HG03342 (cell line): ENCODE measurements around the gene AFAP1L1.

Source experiments
- ATAC-seq: cut with Tn5 transposase; IDR thresholded peaks from one replicate; pipeline ENCODE4 v1.9.1; 2021; ENCODE audit warnings: mild to moderate bottlenecking, moderate library complexity; ENCODE audit not compliant: unreplicated experiment

AFAP1L1 gene

DNA sequence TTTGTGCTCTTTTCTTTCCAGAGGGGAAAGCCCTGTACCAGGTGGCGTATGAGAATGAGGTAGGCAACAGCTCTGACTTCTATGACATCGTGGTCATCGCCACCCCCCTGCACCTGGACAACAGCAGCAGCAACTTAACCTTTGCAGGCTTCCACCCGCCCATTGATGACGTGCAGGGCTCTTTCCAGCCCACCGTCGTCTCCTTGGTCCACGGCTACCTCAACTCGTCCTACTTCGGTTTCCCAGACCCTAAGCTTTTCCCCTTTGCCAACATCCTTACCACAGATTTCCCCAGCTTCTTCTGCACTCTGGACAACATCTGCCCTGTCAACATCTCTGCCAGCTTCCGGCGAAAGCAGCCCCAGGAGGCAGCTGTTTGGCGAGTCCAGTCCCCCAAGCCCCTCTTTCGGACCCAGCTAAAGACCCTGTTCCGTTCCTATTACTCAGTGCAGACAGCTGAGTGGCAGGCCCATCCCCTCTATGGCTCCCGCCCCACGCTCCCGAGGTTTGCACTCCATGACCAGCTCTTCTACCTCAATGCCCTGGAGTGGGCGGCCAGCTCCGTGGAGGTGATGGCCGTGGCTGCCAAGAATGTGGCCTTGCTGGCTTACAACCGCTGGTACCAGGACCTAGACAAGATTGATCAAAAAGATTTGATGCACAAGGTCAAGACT is 96.5 kb downstream of the AFAP1L1 start:
- no peak for ATAC-seq

DNA sequence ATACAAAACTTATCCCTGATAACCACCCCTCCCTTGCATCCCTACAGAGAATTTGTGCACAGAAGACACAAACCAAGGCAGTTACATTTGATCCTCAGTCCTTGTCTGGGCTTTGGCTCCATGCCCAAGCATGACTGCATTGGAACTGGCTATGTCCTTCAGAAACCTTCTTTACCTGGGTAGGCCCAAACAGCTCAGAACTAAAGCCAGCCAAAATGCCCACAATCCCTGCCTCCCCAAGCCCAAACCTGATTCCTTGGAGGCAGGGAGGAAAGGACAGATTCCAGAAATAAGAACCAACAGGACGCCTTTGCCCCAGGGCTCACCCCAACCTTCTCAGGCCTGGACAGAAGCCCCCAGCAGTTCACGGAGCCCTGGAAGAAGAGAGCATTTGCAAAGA is 99.2 kb downstream of the AFAP1L1 start:
- ATAC-seq = no peak

DNA sequence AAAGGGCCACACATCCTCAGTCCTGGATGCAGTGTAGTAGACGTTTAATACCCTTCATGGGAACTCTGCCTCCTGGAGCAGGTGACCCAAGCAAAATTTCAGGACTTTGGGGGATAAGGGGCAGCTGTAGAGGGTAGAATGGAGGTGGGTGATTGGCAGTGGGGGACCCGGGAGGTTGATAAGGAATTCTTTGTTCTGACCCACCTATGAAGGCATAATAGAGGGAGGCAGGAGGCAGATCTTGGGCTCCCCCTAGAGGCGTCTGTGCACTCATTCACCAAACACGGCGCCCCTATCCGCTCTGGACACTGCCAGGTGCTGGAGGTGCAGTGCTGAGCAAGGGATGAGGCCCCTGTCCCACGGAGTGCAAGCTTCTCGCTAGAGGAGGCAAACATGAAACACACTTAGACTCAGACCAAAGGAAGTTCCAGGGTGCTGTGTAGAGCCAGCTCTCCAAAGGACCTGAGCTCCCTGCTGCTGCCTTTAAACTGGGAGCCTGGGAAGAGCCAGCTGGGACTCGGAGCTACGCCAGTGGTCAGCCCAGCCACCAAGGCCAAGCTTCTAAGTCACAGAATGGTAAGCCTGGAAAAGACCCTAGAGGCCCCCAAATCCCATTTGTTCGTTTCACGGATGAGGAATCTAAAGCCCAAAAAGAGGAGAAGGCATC is 99.8 kb downstream of the AFAP1L1 start:
- peak; percentile 90 for ATAC-seq

DNA sequence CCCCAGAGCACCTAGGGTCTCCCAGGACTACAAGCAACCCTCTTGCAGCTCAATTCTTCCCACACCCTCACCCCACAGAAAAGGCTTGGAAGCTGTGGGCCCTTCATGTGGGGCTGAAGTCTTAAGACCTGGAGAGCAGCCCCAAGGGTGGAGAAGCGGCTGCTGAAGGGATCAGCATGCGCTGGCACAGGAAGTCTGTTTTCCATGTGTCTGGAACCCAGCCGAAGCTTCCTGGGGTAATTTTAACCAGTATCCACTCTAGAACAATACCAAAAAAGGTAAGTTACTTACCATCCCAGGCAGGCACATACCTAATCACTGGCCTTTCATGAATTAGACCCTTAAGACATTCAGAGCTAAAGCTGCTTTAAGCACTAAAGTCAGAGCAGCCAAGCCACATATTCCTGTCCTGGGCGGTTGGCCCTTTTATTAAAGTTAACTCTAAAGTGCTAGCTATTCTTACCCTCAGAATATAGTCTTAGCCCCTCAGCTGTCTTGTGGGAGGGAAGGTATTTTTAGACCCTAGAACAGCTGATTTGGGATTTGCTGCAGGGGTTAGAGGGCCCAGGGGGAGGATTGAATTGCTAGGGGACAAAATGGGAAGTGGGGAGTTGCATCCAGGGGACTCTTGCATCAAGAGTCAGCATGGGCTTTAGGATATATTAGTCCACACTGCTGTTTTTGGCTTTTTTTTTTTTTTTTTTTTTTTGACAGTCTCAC is 100.6 kb downstream of the AFAP1L1 start:
- ATAC-seq = no peak

DNA sequence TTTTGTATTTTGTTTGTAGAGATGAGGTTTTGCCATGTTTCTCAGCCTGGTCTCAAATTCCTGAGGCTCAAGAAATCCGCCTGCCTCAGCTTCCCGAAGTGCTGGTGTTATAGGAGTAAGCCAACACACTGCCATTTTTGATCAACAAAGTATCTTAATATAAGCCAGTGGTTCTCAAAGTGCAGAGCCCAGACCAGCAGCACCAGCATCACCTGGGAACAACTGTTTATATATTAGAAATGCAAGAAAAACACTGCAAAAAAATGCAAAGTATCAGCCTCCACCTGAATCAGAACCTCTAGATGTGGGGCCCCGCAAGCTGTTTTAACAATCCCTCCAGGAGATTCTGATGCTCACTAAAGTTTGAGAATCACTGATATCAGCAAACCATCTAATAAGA is 101.3 kb downstream of the AFAP1L1 start:
- no peak for ATAC-seq

DNA sequence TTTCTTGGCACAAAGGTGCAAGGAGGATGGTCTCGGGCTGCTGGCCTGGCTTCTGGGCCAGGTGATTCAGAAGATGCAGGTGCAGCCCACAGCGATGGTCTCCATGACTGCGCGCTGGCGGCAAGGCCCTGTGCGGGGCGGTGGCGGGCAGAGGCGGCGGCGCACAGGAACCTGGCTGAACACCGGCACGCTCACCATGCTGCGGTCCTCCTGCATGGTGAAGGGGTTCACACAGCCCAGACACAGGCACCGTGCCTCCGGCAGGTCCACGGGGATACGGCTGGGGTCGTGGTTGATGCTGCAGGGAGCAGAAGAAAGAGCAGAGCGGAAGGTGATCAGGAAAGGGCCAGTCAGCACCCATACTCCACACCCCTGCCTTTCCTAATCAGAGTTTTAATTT is 102.6 kb downstream of the AFAP1L1 start:
- no peak for ATAC-seq

DNA sequence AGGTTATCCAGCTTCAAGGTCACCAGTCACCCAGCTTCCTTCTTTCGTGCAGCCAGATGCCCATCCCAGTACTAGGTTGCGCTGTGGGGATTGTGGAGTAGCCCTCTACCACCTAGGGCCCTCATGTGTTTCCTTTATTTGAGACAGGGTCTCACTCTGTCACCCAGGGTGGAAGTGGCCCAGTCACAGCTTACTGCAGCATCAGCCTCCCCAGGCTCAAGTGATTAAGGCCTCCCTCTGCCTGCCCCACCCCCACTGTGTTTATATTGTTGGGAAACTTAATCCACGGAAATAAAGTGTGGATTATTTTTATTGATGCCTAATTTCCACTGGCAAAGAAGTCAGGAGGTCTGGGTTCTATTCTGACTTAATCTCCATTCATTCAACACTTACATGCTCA is 103.1 kb downstream of the AFAP1L1 start:
- ATAC-seq = no peak

DNA sequence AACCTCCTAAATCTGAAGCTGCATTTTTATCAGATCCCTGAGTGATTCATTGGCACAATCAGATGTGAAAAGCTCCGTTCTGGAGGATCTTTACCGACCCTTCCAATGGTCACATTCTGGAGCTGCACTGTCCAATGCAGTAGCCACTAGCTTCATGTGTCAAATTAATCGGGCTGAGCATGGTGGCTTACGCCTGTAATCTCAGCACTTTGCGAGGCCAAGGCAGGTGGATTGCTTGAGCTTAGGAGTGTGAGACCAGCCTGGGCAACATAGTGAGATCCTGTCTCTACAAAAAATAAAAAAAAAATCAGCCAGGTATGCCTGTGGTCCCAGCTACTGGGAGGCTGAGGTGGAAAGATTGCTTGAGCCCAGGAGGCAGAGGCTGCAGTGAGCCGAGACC is 103.8 kb downstream of the AFAP1L1 start:
- ATAC-seq = no peak

DNA sequence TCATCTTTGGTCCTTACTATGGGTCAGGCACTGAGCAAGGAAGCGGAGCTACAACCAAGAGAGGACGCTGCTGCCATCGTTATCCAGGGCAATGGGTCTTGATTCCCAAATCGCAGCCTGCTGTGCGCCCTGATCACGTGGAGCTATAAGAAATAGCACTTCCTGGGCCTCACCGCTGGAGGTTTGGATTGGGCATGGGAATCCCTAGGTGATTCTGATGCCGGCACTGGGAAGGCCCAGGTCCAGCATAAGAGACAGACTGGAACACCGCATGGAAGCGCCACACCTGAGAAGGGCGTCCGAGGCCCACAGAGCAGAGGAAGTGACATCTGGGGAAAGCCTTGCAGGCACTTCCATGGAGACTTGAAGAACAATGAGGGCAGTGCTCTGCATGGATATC is 104.4 kb downstream of the AFAP1L1 start:
- ATAC-seq = no peak

DNA sequence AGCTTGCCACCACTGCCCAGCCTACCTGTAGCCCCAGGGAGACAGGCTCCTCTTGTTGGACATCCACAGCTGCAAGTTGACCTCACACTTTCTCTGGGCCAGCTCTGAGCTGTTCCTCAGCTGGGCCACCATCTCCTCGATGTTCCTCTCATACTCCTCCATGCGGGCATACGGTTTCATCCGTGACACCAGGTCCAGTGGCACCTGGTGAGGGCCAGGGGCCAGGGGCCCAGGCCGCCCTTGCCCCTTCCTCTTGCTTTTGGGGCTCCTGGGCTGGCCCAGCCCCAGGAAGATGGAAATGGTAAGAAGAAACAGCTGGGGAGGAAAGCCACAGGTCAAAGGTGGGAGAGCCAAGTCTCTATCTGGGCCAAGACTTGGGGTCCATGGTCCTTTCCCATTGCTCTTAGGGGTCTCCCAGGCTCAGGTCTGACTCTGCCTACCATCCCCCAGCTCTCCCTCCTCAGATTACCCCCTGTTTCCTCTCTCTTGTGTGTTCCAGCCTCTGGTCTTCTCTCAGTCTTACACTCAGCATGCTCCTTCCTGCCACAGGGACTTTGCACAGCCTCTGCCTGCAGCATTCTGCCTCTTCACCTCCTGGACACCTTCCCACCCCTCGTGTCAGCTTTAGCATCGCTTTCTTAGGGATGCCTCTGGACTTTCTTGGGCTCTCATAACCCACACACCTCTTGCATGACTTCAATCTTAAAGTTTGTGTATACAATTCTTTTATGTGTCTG is 105.2 kb downstream of the AFAP1L1 start:
- ATAC-seq = no peak

DNA sequence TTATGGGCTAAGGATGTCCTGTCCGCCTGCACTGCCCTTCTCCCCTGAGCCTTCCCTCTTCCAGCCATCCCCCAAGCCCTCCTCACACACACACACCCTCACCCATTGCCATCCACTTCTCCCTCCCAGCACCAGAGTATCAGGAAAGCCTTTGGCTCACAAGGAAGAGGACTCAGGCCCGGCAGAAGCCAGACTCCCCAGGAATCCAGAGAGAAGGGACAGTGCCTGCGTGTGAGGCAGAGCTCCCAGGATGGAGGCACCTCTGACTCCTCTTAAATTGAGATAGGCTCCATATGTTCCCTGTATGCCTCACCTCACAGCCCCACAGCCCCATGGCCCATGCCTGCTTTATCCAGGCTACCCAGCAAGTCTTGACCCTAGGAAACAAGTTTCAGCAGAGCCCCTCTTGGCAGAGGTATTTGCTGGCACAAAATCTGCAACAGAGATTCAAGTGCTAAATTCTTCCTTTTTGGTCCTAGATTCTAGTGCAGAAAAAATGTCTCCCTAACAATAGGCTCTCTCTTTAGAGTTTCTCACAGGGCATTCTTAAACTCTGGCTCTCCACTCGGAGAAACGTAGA is 106.7 kb downstream of the AFAP1L1 start:
- ATAC-seq = no peak

DNA sequence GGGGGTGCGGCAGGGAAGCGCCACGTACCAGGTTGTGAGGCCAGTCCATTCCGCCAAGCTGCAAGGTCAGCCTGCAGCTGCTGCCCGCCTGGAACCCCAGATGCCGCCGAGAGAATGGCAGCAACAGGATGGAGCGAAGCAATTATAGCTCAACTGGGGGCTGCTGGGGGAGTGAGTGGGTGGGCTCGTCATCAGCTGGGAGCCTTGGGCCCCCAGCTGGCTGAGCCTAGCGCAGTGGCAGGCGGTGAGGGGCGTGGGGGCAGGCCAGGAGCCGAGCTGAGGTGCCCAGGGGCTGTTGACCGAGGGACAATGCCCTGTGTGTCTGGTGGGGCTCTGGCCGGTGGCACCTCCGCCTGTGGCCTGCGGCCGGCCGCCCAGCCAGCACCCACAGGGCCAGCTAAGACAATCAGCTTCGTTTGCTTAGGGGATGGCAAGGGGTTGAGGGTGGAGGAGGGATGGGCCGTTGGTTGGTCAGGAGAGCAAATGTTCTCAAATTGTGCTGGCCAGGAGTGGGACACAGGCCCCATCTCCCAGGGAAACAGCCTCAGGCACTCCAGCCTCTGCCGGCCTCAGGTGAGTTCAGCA is 107.6 kb downstream of the AFAP1L1 start, which contains the start of gene IL17B:
Gene IL17B (minus strand): TSS at position 116 of the 585 bp plus-strand sequence. CDS start 67 bp downstream, at position 49.
- no peak for ATAC-seq

DNA sequence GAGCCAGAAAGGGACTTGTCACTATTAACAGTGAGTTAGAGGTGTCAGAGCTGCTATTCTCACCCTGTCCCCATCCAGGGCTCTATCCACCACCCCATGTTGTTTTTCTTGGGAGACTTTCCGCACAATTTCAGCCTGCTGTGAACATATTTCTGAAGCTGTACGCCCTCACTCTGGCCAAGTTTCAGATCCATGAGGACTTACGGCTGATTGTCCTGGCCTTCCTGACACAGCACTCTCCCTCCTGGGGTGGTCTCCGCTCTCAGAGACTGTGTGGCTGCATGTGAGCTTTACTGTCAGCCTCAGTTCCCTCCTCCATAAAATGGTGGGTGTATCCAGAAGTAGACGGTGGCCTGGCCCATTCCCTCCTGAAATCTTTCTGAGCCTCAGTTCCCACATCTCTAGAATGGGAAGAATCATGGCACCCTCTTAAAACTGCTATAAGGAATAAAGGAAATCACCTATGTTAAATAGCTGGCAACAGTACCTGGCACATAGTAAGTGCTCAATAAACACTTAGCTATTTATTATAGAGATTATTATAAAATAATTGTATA is 108.2 kb downstream of the AFAP1L1 start:
- no peak for ATAC-seq

DNA sequence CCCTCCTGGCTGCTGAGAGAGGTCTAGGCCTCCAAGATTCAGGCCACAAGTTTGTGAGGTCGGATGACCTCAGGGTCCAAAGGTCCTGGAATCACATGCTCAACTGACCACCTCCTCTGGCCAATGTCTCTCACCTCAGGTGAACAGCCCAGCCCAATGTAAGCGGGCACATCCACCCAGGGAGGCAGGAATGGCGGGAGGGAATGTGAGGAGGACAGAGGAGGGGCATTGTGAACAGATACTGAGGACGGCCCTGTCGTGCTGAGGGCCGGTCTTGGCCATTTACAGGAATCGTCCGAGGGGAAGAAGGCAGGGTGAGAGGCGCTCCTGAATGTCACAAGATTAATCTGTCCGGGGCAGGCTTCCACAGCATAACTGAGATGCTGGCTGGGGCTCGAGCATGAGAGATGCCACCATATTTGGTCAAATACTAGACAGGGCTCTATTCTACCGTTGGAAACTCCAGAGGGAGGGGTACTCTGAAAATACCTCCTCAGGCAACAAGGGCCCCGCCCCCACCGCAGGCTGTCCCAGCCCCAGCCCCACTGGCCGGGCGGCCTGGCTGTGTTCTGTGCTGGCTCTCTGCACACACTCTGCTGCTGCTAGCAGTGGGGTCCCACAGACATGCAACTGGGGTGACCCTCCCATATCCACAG is 108.9 kb downstream of the AFAP1L1 start:
- no peak for ATAC-seq

DNA sequence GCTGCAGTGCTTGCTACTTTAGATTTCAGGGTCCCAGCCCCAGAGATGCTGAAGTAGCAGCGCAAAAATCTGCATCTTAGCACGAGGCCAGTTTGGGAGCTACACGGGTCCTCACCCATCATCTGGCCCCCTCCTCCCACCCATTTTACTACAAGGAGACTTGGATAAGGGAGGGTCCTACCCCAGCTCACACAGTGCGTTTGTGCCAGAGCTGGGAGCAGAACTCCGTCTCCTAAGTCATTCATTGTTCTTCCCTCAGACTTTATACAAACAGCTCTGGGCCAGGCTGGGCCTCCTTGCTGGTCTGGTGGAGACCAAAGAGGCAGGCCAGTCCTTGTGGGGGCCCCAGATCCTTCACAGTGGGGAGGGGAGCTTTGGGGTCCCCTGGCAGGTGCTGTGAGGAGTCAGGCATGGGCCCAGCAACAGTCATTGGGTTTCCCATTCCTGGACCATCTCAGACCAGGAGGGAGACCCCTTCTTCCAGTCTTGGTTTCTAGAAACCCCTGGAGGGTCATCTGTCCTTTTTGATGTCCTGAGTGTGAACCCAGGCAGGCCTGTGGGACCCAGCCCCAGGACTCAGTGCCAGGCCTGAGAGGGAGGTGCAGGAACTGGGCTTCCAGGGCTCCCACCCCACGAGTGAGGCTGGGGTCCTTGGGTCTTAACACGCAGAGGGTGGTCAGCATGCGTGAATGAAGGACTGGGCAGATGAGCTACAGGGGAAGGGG is 109.8 kb downstream of the AFAP1L1 start:
- no peak for ATAC-seq

DNA sequence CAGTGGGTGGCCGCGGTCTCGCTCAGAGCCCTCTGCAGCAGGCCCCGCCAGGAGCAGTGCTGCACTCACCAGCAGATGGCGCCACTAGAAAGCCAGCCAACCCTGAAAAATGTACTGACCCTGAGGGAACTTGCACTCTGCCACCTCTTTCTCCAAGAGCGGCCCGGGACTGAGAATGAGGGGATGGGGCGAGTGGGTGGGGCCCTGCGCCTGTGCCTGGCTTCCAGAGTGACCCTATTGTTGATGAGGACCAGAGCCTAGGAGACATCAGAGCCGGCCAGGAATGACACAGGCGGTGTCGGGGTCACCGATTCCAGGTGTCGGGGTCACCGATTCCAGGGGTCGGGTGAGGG is 110.3 kb downstream of the AFAP1L1 start:
- peak; percentile 81 for ATAC-seq

DNA sequence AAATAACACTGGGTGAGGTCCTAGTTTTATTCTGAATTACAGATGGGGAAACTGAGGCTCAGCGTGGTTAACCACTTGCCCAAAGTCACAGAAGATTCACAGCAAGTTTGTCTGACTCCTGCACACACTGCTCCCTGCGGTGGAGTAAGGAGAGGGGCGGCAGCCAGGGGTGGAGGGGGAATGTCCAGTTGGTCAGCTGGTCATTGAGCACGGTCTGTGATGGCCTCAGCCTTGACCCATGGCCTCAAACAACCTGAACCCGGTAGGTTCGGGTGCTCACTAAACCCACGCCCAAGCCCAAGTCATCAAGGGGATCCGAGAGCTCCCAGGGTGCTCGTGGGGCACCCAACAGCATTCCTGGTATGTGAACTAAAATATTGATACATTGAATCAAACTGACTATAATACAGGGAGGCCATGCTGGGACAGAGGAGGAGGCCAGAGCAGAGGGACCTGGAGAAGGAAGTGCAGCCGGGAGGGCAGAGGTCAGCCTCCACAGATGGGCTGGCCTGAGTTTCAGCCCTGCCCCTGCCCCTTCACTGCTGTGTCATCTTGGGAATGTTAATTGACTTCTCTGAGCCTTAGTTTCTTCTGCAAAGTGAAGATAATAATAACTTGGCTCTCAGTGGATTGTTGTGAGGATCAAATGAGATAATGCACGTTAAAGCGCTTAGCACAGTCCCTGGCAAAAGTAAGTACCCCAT is 111.0 kb downstream of the AFAP1L1 start:
- ATAC-seq = no peak

DNA sequence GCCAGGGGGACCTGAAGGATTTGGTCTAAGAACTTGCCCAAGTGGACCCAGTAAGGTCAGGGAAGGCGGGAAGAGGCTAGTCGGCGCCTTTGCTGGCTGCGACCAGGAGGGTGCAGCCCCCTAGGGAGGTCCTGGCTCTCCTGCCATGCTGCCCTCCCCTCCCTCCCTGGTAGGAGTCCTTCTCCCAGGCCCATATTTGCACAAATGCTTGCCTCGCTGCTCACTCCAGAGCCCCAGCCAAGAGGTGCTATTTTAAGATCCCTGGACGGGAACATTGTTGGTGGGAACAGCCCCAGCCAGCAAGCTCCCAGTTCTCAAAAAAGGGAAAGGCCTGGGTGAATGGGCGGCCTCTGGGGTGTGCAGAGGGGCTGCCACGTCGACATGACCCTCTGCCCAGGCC is 111.7 kb downstream of the AFAP1L1 start:
- no peak for ATAC-seq

DNA sequence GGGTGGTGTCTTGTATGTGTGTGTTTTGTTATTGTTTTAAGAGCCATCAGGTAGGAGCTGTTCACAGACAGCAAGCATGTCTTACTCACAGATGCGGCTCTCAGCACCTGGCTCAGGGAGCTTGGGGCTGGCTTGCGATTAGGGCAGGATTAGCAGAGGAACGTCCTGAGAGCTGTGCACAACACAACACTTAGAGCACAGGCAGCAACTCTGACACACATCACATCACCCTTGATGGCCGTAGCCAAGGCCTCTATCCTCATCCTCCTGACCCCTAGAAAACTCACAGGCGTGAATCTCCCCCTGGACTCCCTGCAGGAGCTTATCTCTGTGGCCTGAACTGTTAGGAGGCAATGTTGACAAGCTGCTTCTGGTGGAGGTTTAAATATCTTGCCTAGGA is 114.5 kb downstream of the AFAP1L1 start:
- ATAC-seq = no peak
